ENCODE data around the gene EXT2. TPM values are rescaled to one million over a fixed set of nuclear protein-coding genes. Genes with fewer than 3 reads are reported as not detected.

EXT2 gene
- total RNA-seq, 4 donors from 2014 or later, result 20.4 to 24.8 (median 23.1) TPM

GRCh38 chr11:44165432-44165831 is 70.0 kb downstream of the EXT2 start:
- Histone ChIP-seq H3K27me3 (no peaks in the 10 kb centered on the region), H3K4me1 (peaks cover 12 to 20% of the 10 kb centered on the region in 2 donors), H3K27ac (no peak overlapping the region), H3K9me3 (no peaks in the 10 kb centered on the region), H3K4me3 (no peak overlapping the region), H3K36me3 (no peaks in the 10 kb centered on the region)
- TF ChIP-seq CTCF (IDR thresholded peaks at IDR 0.05 in 4 of 5, conservative IDR thresholded peaks at IDR 0.05 in 1 of 5), result no peak
- no peak for TF ChIP-seq POLR2A (IDR thresholded peaks at IDR 0.05)
- ATAC-seq, result no peak
- in situ Hi-C loops (cut with MboI; ENCODE audit: low sequenced_read_pairs in 4 of 4) (no loop called here), intact Hi-C loops (cut with DNase I; ENCODE audit: low total_unique reads) (loop anchor here (5.0 kb wide), 1 partner anchor 37 kb away; no protein-coding TSS in a partner anchor)
- no peak for DNase-seq

GRCh38 chr11:44167046-44167445 is 71.6 kb downstream of the EXT2 start:
- Histone ChIP-seq H3K36me3 (peaks cover 0 to 7% of the 10 kb centered on the region in 2 donors), H3K4me1 (peaks cover 7 to 12% of the 10 kb centered on the region in 2 donors), H3K9me3 (no peaks in the 10 kb centered on the region), H3K27me3 (no peaks in the 10 kb centered on the region), H3K27ac (no peak overlapping the region), H3K4me3 (no peak overlapping the region)
- no peak for DNase-seq
- TF ChIP-seq CTCF (IDR thresholded peaks at IDR 0.05 in 4 of 5, conservative IDR thresholded peaks at IDR 0.05 in 1 of 5) (no peak), POLR2A (IDR thresholded peaks at IDR 0.05) (no peak)
- in situ Hi-C loops (cut with MboI; ENCODE audit: low sequenced_read_pairs in 4 of 4), result no loop called here
- intact Hi-C loops (cut with DNase I; ENCODE audit: low total_unique reads), result loop anchor here (5.0 kb wide), 1 partner anchor 35 kb away; no protein-coding TSS in a partner anchor
- no peak for ATAC-seq

- peaks cover 0 to 10% of the 10 kb centered on the region in 2 donors for H3K36me3 ChIP-seq
These were observed 76.0 kb downstream of the EXT2 start for GRCh38 chr11:44171518-44171917.

GRCh38 chr11:44172966-44173365 is 77.5 kb downstream of the EXT2 start:
- no peak overlapping the region for H3K27ac ChIP-seq
- TF ChIP-seq POLR2A (IDR thresholded peaks at IDR 0.05), result no peak
- TF ChIP-seq CTCF (IDR thresholded peaks at IDR 0.05 in 4 of 5, conservative IDR thresholded peaks at IDR 0.05 in 1 of 5), result no peak
- peaks cover 8 to 15% of the 10 kb centered on the region in 2 donors for H3K4me1 ChIP-seq
- no peak overlapping the region for H3K4me3 ChIP-seq
- H3K27me3 ChIP-seq, result no peaks in the 10 kb centered on the region
- in situ Hi-C loops (cut with MboI; ENCODE audit: low sequenced_read_pairs in 4 of 4), result no loop called here
- no peak for ATAC-seq
- H3K36me3 ChIP-seq, result peaks cover 0 to 10% of the 10 kb centered on the region in 2 donors
- intact Hi-C loops (cut with DNase I; ENCODE audit: low total_unique reads), result no loop called here
- no peak for DNase-seq
- H3K9me3 ChIP-seq, result no peaks in the 10 kb centered on the region

More at GRCh38 chr11:44171518-44171917, 76.0 kb downstream of the EXT2 start:
- no peak overlapping the region for H3K27ac ChIP-seq
- no peaks in the 10 kb centered on the region for H3K27me3 ChIP-seq
- ATAC-seq, result no peak
- no peak overlapping the region for H3K4me3 ChIP-seq
- intact Hi-C loops (cut with DNase I; ENCODE audit: low total_unique reads) (no loop called here), in situ Hi-C loops (cut with MboI; ENCODE audit: low sequenced_read_pairs in 4 of 4) (no loop called here)
- TF ChIP-seq CTCF (IDR thresholded peaks at IDR 0.05 in 4 of 5, conservative IDR thresholded peaks at IDR 0.05 in 1 of 5) (no peak), POLR2A (IDR thresholded peaks at IDR 0.05) (no peak)
- peaks cover 6 to 7% of the 10 kb centered on the region in 2 donors for H3K4me1 ChIP-seq
- no peak for DNase-seq
- H3K9me3 ChIP-seq, result no peaks in the 10 kb centered on the region

- no peaks in the 10 kb centered on the region for H3K27me3 ChIP-seq
- ATAC-seq (no peak), DNase-seq (no peak)
- in situ Hi-C loops (cut with MboI; ENCODE audit: low sequenced_read_pairs in 4 of 4) (no loop called here), intact Hi-C loops (cut with DNase I; ENCODE audit: low total_unique reads) (no loop called here)
- H3K9me3 ChIP-seq, result no peaks in the 10 kb centered on the region
- TF ChIP-seq POLR2A (IDR thresholded peaks at IDR 0.05) (no peak), CTCF (IDR thresholded peaks at IDR 0.05 in 4 of 5, conservative IDR thresholded peaks at IDR 0.05 in 1 of 5) (no peak)
- no peak overlapping the region for H3K27ac ChIP-seq
- peaks cover 13 to 25% of the 10 kb centered on the region in 2 donors for H3K4me1 ChIP-seq
- H3K4me3 ChIP-seq, result no peak overlapping the region
- H3K36me3 ChIP-seq, result peaks cover 0 to 10% of the 10 kb centered on the region in 2 donors
These were observed 79.4 kb downstream of the EXT2 start for GRCh38 chr11:44174842-44175241.
